Stimulated activated CD4-positive, alpha-beta T cell treated with anti-CD3 and anti-CD28 coated beads, TNF-alpha, amount 100 ng/mL, for 24 hours (primary cell): ENCODE measurements around the gene ABHD12.
"Not testable (repeated sequence)": the region's sequence is repeated elsewhere in the genome, so short reads cannot be mapped to it uniquely, and the experiment has no call there.

Experiments used
- DNase-seq, 3 experiments: peaks; one replicate each; pipeline ENCODE4 v3.0.0-alpha.2; 2020; ENCODE audit warnings: low read depth in 3 of 3

ABHD12 gene

GRCh38 chr20:25277051-25277801 lies 113.4 kb downstream of the ABHD12 start:
- DNase-seq, result no peak

- DNase-seq, result no peak
Measured at GRCh38 chr20:25276533-25277050, 114.0 kb downstream of the ABHD12 start.

DNA sequence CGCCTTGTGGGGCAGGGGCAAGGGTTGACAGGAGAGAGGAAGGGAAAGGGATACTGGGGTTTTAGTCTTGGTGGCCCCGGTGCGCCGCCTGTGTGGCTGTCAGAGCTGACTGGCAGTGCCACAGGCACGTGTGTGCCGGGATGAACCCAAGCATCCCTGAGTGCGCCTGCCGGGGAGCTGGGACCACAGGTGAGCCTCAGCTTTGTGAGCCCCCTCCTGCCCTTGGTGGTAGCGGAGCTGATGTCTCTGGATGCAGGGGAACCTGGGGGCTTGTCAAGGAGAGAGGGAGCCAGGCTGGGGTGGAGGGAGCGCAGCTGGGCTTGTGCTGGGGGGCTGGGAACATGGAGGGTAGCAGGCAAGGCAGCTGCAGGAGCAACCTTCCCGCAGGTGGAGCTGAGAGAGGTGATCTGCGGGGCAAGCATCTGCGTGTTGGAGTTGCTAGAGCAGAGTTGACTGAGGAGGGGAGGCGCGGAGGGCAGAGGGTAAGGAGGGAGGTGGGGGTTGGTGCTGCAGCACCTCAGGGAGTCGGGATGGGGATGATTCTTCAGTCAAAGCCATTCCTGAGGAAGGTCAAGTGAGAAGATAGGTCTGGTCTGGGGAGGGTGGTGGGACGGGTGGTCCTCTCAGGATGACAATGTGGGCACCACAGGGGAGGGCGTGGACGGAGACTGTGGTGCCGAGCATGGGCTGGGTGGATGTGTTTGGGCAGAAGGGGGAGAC lies 114.7 kb downstream of the ABHD12 start:
- DNase-seq, result no peak

- no peak for DNase-seq
Measured at GRCh38 chr20:25274891-25275812, 115.5 kb downstream of the ABHD12 start.

DNA sequence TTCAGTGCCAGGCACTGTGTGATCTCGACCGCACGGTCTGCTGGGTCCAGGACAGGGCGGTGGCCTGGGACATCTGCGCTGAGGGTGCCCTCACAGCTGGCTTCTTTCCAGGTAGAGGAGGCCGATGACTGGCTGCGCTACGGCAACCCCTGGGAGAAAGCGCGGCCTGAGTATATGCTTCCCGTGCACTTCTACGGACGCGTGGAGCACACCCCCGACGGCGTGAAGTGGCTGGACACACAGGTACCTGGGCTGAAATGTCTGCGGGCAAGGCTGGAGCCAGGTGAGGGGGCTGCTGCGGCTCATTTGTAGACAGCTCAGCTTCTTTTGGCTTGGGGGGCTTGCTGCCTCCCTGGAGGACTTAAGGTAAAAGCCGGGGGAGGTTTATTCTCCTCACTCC lies 116.2 kb downstream of the ABHD12 start:
- DNase-seq, result no peak

DNA sequence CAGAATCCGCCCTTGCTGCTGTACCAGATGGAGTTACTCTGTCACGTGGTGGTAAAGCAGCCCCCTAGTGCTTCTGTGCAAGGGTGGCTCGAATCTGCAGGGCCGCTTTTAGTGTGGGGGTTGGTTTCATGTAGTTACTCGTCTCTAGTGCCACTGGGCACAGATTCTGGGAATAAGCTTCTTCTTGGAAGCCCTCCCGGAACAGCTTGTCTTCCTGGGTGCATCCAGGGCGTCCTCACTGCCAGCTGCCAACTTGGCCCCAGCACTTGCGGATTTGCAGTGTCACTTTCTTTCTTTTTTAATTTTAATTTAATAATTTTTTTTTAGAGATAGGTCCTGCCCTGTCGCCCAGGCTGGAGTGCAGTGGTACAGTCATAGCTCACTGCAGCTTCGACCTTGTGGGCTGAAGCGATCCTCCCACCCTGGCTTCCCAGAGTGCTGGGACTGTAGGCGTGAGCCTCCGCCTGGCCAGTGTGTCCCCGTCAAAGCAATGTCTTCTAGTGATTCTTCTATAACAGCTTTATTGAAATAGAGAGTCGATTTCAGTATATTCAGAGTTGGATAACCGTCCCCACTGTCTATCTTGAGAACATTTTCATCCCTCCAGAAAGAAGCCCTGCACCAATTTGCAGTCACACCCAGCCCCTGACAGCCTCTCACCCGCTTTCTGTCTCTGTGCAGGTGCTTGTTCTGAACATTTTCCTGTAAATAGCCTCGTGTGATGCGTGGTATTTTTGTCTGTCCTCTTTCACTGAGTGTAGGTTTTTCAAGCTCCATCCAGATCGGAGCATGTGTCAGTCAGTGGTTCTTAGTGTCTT lies 116.9 kb downstream of the ABHD12 start:
- no peak for DNase-seq

- DNase-seq, result no peak
Measured at GRCh38 chr20:25273046-25273445, 117.6 kb downstream of the ABHD12 start.

DNA sequence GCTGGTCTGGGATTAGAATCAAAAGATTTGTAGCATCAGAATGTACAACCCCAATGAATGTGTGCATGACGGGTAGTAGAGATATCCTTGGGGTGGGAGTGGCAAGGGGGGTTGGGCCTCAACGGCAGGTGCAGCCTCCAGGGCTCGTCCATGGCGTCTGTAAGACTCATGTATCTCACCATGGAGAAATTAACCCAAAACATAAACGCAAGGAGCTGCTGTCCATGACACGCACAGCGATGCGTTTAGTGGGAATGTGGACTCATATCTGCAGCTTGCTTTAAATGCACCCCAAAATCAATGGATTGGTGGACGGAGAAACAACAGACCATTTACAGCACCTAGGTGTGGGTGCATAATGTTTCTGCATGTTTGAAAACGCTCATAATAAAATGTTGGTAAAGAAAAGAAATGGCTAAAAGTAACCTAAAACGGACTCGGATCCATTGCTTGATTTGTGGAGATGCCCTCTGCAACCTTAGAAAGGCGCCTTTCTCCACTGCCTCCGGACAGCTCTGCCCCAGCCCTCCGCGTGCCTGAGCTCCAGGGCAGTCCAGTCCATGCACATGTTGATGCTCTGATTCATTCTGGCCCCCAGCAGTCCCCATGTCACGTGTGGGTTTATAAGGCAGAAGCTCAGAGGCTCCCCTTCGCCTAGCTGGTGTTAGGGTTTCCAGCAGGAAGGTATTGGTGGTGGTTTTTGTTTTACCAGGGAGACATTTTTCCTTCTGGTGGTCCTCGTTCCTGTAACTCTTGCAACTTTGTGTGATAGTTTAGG lies 118.2 kb downstream of the ABHD12 start:
- DNase-seq, result no peak

DNA sequence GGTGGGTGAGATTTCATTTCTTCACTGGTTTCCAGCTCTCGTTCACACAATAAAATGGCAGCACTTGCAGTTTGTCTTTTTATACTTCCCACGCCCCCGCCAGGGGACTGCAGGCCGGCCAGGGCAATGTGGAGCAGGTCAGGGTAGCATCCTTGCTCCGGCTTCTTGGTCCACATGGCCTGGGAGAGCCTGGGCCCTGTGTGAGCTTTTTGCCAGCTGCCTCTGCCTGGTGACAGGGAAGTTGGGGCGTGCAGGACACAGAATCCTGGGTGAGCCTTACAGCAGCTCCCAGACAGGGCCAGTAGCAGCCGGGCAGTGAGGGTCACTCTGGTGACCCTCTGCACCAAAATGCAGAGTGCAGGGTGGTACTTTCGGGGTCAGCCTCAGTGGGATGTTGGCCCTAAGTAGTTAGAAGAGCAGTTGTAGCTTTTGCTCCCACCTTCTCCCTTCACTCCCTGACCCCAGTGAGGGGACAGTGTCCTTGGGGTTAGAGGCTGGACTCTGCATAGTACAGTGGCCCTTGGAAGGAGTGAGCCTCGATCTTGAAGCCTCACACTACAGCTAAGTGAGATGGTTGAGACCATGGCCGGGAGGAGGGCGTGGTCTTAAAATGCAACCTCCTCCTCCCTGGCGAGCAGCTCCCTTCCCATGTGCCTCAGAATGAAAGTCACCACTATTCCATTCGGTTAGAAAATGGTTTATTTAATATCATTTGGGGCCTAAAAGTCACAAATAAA lies 119.0 kb downstream of the ABHD12 start:
- no peak for DNase-seq

DNA sequence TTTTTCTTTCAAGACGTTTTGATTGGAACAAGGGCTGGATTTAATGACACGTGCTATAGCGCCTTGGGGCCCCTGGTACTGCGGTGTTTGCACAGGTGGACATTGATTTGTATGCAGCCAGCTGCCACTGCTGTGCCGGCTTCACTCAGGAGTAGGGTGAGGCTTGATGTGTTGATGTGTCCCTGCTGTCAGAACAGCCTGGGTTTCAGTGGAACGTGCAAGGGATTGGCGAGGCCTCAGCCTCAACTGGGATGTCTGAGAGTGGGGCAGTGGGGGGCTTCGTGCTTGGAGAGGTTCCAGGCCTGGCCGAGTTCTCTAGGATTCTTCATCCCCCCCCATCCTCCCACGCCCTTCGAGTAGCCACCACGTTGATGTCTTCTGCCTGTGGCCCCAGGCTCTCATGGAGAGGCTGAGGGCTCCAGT lies 119.8 kb downstream of the ABHD12 start:
- DNase-seq, result no peak

DNA sequence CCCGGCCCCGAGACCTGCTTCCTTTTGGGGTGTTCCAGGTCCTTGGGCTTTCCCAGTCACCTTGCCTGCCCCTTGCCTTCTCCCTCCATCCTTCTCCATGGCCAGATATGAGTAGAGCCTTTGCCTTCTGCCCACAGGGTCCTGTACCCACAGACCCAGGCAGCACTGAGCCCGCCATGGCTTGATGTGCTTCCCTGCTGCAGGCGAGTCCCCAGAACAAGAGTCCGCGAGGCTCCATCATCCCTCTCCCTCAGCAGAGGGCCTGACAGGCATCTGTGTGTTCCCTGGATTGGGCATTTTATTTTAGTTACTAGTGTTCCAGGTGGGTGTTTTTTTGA lies 120.8 kb downstream of the ABHD12 start:
- no peak for DNase-seq

DNA sequence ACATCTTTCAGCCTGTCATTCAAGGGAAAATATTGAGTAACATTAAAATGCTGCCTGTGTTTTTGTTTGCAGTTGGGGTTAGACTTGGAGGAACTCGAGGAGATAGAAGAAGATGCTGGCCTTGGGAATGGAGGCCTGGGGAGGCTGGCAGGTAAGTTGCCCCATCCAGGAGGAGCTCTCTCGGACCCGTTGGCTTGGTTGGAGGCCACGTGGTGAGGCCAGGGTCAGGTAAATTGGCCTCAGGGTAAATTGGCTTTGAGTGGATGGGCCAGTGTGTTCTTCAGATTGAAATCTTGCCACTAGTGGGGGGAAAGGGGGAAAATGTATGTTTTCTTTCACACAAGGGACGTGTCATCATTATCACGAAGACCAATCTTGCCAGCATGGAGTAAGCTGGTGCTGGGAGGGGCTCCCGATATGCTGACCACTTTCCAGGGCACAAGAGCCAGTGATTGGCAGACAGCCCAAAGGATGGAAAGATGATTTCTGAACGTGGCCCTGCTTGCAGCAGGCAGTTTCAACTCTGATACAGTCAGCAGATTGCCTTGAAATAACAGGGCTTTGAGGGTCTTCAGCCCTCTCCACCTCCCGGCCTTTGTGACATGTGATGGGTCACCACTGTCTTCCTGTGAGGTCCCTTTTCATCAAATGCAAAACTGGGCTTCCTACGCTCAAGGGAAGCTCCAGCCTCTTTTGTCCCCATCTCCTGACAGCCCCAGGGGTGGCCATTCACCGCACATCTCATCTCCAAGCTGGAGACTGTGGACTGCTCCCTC lies 121.4 kb downstream of the ABHD12 start:
- DNase-seq, result no peak

DNA sequence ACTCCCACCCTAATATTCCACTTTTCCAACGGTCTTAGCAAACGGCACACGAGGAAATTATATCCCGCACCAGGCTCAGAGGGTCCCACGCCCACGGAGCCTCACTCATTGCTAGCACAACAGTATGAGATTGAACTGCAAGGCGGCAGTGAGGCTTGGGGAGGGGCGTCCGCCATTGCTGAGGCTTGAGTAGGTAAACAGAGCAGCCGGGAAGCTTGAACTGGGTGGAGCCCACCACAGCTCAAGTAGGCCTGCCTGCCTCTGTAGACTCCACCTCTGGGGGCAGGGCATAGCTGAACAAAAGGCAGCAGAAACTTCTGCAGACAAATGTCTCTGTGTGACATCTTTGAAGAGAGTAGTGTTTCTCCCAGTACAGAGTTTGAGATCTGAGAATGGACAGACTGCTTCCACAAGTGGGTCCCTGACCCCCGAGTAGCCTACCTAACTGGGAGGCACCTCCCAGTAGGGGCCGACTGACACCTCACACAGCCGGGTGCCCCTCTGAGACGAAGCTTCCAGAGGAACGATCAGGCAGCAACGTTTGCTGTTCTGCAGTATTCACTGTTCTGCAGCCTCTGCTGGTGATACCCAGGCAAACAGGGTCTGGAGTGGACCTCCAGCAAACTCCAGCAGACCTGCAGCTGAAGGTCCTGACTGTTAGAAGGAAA lies 129.7 kb downstream of the ABHD12 start:
- DNase-seq, result not testable (repeated sequence)

DNA sequence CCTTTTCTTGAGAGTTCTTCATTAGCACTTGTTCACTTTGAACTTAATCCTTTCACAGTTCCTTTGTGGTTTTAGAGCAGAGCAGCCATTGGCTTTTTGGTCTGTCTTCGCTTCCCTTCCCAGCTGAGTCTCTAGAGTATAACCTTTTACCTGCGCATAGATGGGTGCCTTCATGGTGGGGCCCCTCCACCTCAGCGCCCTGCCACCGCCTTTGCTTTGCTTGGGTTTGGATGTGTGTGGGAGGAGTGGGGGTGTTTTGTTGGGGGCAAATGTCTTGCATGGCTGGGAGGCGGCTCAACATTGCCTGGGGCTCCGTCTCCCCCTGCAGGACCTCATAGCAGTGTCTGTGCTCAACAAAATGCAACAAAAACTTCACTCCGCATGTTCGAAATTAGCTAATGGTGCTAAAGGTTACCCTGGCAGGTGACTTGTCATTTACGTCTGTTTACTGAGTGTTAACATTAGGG lies 130.8 kb downstream of the ABHD12 start:
- no peak for DNase-seq

DNA sequence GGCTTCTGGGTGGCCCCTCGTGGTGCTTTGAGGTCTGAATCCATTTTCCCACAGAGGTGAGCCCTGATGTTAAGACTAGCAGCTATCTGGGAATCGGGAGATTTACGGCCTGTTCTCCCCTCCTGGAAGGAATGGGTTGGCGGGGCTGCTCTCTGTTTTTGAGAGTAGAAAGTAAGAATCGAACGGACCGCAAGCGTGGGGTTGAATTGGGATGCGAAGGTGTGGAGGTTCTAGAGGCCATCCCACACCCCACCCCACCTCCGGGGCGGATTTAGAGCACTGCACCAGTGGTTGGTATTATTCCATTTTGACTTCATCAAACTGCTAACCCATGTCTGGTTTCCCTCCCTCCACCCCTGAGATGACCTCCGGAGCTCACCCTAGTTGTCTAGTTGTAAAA lies 131.3 kb downstream of the ABHD12 start:
- no peak for DNase-seq

- no peak for DNase-seq
Measured at GRCh38 chr20:25258828-25259227, 131.8 kb downstream of the ABHD12 start.

- DNase-seq, result no peak
Measured at GRCh38 chr20:25258476-25258805, 132.2 kb downstream of the ABHD12 start.

- DNase-seq, result no peak
Measured at GRCh38 chr20:25257756-25258475, 132.7 kb downstream of the ABHD12 start.
